SK-N-DZ (cell line): ENCODE data around the gene MMP3.

Experiments used
- DNase-seq: peaks from one replicate; pipeline ENCODE4 v3.0.0-alpha.2; 2015; ENCODE audit warnings: low spot score

Gene MMP3

GRCh38 chr11:102832612-102833011 lies 10.8 kb downstream of the MMP3 start:
- no peak for DNase-seq

DNA sequence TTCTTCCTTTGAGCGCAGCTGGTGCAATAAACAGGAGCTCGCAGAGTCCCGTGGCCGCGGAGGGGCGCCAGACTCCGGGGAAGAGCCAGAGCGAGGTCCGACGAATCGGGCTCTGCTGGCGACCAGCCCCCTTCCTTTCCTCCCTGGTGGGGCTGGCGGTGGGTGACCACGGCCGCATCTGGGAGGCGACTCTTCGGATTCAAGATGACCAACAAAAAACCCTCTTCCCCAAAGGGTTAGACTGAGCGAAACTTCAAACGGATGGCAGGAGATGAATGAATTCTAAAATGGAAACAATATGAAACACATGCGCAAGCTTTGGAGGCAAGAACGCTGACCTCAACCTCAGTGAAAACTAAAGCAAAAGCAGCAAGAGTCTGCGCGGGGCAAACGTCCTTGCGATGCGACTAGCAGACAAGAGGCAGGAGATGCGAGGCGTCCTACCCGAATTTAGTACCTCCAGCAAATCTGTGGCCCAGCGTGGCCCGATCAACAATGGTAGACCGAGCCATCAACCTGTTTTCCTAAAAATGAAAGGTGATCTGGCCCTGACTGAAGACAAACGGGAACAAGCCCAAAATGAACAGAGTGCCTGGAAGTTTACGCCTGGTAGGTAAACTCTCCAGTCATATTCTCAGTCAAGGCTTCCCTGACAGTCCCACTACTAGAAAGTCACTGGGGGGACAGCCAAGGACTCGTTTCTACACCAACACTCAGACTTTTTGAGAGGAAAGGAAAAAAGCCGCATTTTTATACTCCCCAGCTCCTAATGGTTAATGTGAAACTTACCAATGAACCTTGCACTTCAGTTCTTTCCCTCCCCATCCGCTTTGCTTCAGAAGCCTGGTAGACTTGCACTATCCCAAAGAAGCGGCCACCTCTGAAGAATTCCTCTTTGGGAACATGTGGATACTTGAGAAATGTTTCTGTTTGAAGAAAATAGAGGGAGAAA lies 11.6 kb downstream of the MMP3 start:
- no peak for DNase-seq

DNA sequence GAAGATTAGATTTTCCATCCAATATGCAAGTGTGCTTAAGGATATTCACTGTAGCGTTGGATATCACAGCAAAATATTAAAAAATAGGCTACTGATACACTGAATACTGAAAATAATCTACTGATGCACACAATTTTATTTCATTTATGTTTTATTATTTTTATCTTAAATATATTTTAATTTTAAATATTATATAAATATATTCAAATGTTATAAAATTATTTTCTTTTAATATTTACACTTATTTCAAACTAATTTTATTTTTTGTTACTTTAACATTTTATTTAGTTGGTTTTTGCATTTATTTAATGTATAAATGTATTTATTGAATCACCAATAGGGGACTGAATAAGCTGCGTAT lies 12.3 kb downstream of the MMP3 start:
- DNase-seq: no peak

GRCh38 chr11:102830001-102830727 lies 13.2 kb downstream of the MMP3 start:
- no peak for DNase-seq

DNA sequence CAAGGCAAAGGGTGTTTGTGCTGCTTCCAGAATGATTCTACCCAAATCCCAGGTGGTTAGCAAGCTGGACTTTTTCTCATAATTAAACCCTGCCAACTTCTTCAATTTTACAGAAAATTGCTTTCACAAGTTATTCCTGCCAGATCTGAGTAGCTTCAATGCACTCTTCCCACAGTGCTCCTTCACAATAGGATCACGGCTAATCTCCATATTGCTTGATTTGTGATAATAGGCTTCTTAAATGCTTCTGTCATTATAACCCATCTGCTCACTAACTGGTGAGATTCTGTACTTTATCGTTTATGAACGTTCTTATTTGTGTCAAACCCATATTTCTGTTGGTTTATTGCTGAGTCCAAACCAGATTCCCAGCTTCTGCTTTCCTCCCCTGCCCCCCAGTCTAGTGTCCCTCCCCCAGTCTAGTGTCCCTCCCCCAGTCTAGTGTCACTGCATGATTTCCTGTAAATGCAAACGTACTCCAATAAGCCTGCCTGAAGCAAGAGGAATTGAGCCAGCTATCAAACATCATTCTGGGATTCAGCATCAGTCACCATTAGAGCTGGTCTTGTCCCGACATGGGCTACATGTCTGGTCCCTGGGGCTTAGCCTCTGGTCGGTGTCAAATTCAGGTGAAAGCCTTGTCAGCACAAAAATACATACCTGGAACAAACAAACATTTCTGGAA lies 14.0 kb downstream of the MMP3 start:
- DNase-seq: no peak

GRCh38 chr11:102824556-102824955 lies 18.9 kb downstream of the MMP3 start:
- no peak for DNase-seq

DNA sequence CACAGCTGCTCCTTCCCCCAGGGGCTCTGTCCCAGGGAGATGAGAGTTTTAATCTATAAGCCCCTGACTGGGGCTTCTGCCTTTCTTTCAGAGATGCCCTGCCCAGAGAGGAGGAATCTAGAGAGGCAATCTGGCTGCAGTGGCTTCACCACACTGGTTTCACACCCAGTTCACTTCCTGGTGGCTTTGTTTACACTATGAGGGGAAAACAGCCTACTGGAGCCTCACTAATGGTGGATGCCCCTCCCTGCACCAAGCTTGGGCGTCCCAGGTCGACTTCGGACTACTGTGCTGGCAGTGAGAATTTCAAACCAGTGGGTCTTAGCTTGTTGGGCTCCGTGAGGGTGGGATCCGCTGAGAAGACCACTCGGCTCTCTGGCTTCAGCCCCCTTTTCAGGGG lies 23.9 kb downstream of the MMP3 start:
- DNase-seq: no peak

GRCh38 chr11:102813484-102813883 lies 29.9 kb downstream of the MMP3 start:
- no peak for DNase-seq

DNA sequence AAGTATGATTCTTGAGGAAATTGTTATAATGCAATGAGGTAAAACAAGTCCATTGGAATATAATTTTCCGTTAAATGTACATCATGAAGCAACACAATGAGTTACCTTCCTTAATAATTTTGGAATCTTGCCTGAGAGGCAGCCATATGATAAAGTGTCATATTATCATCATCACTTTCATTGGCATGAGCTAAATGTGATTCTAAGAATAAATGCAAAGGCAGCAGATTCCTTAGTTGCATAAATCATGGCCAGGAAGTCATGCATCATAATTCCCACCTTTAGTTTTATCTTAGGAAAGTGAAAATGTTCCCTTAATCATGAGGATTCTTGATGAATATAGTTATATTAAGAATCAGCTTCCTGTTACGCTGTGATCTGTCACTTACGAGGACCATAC lies 31.2 kb downstream of the MMP3 start:
- DNase-seq: no peak

DNA sequence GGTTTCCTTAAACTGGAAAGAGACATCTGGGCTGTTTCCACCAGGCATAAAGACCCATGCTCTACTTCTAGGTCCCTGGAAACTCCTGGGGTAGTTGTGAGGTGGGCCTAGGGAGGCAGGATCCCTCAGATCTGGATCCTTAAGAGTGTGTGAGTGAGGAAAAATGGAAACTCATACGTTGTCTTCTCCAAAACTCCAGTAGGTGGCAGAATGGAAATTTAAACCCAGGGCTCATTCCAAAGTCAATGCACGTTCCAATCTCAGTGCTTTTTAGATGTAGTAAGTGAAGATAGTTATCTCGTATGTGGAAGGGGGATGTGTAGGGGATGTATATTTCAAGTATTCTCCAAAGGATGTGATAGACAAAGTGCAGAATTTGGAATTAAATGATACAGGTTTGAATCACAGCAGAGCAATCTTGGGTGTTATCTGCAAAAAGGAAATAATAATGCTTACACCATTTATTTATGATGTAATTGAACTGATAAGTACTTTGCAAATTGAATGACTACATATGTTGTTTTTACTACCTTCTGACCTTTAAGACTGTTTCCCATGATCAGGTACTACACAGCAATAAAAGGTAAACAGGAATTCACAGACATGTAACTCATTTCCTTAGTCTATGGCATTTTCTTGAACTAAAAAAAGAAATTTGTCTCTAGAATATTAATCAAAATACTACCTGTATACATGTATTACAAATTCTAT lies 32.3 kb downstream of the MMP3 start:
- DNase-seq: no peak

DNA sequence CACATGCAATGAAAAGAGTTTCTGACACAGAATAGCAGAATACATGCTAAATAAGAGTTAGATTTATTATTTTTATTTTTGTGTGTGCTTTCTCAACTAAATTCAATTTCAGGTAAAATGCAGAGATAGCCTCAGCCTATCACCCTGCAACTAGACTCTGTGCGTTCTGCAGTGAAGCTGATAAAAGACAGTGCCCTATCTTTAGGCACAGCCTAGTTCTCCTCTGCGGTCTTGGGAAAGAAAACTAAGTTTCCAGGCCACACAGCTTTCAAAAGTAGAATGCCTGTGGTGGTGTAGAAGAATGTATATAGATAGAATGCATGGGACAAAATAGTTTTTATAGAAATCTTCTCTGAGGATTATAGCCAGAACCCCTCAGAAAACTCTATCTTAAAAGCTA lies 33.4 kb downstream of the MMP3 start:
- DNase-seq: no peak

DNA sequence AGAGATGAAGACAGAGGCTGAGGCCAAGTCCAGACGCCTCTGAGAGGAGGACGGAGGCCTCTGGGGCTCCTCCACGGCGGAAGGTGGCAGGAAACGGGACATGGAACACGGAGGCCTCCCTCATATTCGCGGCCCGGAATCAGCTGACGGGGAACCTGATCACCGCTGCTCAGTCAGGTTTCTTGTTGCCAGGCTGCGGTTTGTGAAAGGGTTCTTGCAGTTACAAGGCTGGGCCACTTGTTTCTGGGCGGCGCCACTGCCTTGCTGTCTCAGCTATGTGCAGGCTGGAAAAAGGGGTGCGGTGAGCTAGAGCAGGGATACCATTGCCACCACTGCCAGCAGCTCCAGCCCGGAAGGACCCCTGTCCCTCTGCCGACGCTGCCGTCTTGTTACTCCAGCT lies 35.5 kb downstream of the MMP3 start:
- DNase-seq: peak; percentile 33

GRCh38 chr11:102806296-102806695 lies 37.1 kb downstream of the MMP3 start:
- DNase-seq: no peak

GRCh38 chr11:102802341-102802740 lies 41.1 kb downstream of the MMP3 start:
- no peak for DNase-seq

- DNase-seq: no peak
Measured at GRCh38 chr11:102800767-102801166, 42.6 kb downstream of the MMP3 start.

GRCh38 chr11:102799681-102800340 lies 43.6 kb downstream of the MMP3 start:
- DNase-seq: no peak

- no peak for DNase-seq
Measured at GRCh38 chr11:102798012-102798746, 45.2 kb downstream of the MMP3 start, which contains the start of gene MMP1. Gene MMP1 (minus strand): TSS chr11:102798160. CDS start chr11:102798092, 68 bp downstream.

GRCh38 chr11:102794382-102794781 lies 49.0 kb downstream of the MMP3 start:
- DNase-seq: peak; percentile 1

DNA sequence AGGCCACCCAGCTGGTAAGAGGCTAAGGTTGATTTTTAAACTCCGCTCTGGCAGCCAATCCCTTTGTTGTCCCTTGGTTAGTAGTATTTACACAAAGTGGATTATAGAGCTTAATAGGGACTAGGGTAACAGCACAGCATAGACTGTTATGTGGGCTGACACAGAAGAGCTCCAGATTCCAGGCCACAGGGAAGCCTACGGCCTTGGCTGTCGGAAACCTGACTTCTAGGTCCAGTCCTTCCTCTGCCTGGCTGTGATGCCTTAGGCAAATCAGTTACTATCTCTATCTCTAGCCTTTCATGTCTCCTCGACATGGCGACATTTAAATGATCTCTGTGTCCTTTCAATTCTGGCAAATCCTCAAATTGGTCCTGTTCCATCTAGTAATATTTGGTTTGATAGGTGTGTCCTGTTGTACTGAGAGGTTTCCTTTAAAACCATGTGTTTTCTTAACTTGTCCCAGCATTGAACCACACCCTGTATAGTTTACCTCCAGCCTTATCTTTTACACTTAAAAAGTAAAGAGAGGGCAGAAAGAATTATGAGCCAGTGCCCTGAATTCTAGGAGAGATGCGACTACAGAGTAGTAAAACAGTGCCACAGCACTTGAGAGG lies 49.6 kb downstream of the MMP3 start:
- DNase-seq: no peak

DNA sequence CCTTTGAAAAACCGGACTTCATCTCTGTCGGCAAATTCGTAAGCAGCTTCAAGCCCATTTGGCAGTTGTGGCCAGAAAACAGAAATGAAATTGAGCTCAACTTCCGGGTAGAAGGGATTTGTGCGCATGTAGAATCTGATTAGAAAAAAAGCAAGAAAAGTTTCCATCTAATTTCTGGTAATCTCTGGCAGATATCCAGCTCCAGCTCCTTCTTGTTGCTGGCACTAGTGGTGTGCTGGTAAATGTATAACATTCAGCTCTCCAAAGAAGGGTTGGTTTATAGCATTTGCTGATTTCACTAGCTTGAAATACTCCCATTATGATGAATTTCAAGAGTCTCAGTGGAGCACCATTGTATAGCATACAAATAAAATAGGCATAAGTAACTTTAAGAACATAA lies 50.8 kb downstream of the MMP3 start:
- no peak for DNase-seq
